ENCODE measurements around the gene PRPF38A. TPM values are rescaled to one million over a fixed set of nuclear protein-coding genes. Genes with fewer than 3 reads are reported as not detected.

Gene PRPF38A
- total RNA-seq, 1 experiment from 2014 or later: 89.9 TPM

DNA sequence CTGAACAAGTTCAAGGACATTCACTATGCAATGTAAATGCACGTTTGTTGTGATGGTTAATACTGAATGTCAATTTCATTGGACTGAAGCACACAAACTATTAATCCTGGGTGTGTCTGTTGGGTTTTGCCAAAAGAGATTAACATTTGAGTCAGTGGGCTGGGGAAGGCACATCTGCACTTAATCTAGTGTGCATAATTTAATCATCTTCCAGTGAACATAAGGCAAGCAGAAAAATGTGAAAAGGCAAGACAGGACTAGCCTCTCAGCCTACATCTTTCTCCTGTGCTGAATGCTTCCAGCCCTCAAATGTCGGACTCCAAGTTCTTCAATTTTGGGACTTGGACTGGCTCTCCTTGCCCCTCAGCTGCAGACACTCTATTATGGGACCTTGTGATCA, 40.1 kb downstream of the PRPF38A start:
- no peak overlapping the region for H3K9ac ChIP-seq (ENCODE audit: extremely low read depth, insufficient read length, low read length)
- H4K5ac ChIP-seq (ENCODE audit: insufficient read length, low read depth, low read length): no peak overlapping the region
- no peak overlapping the region for H2AK5ac ChIP-seq (ENCODE audit: insufficient read length, low read length)
- no peak overlapping the region for H3K4me3 Mint-ChIP-seq
- H3K27ac Mint-ChIP-seq: no peak overlapping the region
- no peak overlapping the region for H3K23ac ChIP-seq (ENCODE audit: insufficient read length, low read depth, low read length)
- no peaks in the 10 kb centered on the region; a peak in 1 of 5 replicates for H3K9me3 Mint-ChIP-seq
- no peak overlapping the region for H3T11ph ChIP-seq (ENCODE audit: low read length)
- H4K91ac ChIP-seq (ENCODE audit: insufficient read length, low read depth, low read length): no peak overlapping the region
- no peaks in the 10 kb centered on the region for H4K20me1 ChIP-seq (ENCODE audit: control insufficient read depth, insufficient read depth, insufficient read length)
- H3K4ac ChIP-seq (ENCODE audit: low read depth, low read length): no peak overlapping the region
- H3K27me3 ChIP-seq (ENCODE audit: insufficient read depth, low read length): no peaks in the 10 kb centered on the region; the same call in 1 of the 2 replicates
- no peaks in the 10 kb centered on the region for H3K79me2 ChIP-seq (ENCODE audit: insufficient read depth, low read length)
- H2BK120ac ChIP-seq (ENCODE audit: low read depth, low read length, poor library complexity, severe bottlenecking): no peak overlapping the region
- H3K23me2 ChIP-seq (ENCODE audit: insufficient read length, low read depth, low read length, poor library complexity, severe bottlenecking): no peaks in the 10 kb centered on the region
- H2BK12ac ChIP-seq (ENCODE audit: insufficient read length, low read depth, low read length): no peak overlapping the region
- no peaks in the 10 kb centered on the region for H3K4me1 Mint-ChIP-seq
- H3K4me2 ChIP-seq (ENCODE audit: insufficient read depth, insufficient read length, low read length): no peak overlapping the region
- no peak overlapping the region for H3K27ac ChIP-seq (ENCODE audit: insufficient read length, low read depth, low read length)
- H2BK15ac ChIP-seq (ENCODE audit: low read depth, low read length): no peak overlapping the region
- no peak overlapping the region for H3K56ac ChIP-seq (ENCODE audit: insufficient read length, low read depth, low read length)
- peaks cover 4 to 33% (median 23%) of the 10 kb centered on the region in 3 experiments; a peak in 5 of 7 replicates for H3K36me3 Mint-ChIP-seq (ENCODE audit: insufficient read depth in 1 of 3, low read depth in 3 of 3)
- no peak overlapping the region for H4K8ac ChIP-seq (replicated peaks; ENCODE audit: insufficient read length, low read depth, low read length)
- no peaks in the 10 kb centered on the region for H3K4me1 ChIP-seq (ENCODE audit: insufficient read depth, low read length)
- H3K9me3 ChIP-seq (ENCODE audit: control insufficient read depth, low read depth, low read length): no peaks in the 10 kb centered on the region
- no peak for DNase-seq
- no CpG with 5 or more reads among the region's 2 CpGs for WGBS (ENCODE audit: extremely low coverage, insufficient read length, low lambda C conversion rate)
- TF ChIP-seq, protein P1, sequence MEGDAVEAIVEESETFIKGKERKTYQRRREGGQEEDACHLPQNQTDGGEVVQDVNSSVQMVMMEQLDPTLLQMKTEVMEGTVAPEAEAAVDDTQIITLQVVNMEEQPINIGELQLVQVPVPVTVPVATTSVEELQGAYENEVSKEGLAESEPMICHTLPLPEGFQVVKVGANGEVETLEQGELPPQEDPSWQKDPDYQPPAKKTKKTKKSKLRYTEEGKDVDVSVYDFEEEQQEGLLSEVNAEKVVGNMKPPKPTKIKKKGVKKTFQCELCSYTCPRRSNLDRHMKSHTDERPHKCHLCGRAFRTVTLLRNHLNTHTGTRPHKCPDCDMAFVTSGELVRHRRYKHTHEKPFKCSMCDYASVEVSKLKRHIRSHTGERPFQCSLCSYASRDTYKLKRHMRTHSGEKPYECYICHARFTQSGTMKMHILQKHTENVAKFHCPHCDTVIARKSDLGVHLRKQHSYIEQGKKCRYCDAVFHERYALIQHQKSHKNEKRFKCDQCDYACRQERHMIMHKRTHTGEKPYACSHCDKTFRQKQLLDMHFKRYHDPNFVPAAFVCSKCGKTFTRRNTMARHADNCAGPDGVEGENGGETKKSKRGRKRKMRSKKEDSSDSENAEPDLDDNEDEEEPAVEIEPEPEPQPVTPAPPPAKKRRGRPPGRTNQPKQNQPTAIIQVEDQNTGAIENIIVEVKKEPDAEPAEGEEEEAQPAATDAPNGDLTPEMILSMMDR (conservative IDR thresholded peaks at IDR 0.05): no peak
- H2BK20ac ChIP-seq (ENCODE audit: low read depth, low read length, poor library complexity, severe bottlenecking): no peak overlapping the region
- H3K14ac ChIP-seq (ENCODE audit: insufficient read depth, low read length): no peak overlapping the region
- no peak overlapping the region for H2AFZ ChIP-seq (ENCODE audit: low read length)
- H3K27me3 Mint-ChIP-seq (ENCODE audit: low read depth): no peaks in the 10 kb centered on the region
- no peak overlapping the region for H2BK5ac ChIP-seq (ENCODE audit: insufficient read length, low read length)
- no peaks in the 10 kb centered on the region for H3K79me1 ChIP-seq (ENCODE audit: insufficient read depth, low read depth, low read length, poor library complexity, severe bottlenecking)
- H3K18ac ChIP-seq (ENCODE audit: insufficient read length, low read depth, low read length): no peak overlapping the region
